Endothelial cell of umbilical vein (primary cell): ENCODE data around the gene FOXN1. TPM values are rescaled to one million over a fixed set of nuclear protein-coding genes. Genes with fewer than 3 reads are reported as not detected.

Experiments
- BruUV-seq: library from RNA; stranded (reverse); fragments of 400-500 nt; replicated peaks from 2 replicates; lab custom pipeline; 2021; lab: Mats Ljungman, UMichigan
- CTCF ChIA-PET: fragments of 300-600, 350-600 bp; sonication (Branson Sonifier 250); formaldehyde crosslinking; loops from one replicate; lab custom pipeline; 2021; ENCODE audit warnings: antibody characterized with exemption, inconsistent platforms; lab: Charles Lee
- POLR2A ChIA-PET: fragments of 300-600, 350-600 bp; sonication (Branson Sonifier 250); formaldehyde crosslinking; loops from one replicate; lab custom pipeline; 2021; ENCODE audit warnings: antibody characterized with exemption, inconsistent platforms; lab: Charles Lee
- DNase-seq: peaks from one replicate; pipeline ENCODE4 v3.0.0-alpha.2; 2011; ENCODE audit warnings: low read depth, low spot score
- FAIRE-seq: peaks from 2 replicates; lab custom pipeline; 2011; peaks lifted over from hg19 to GRCh38; lab: Jason Lieb, UNC
- H2AFZ ChIP-seq: 2 replicates; pipeline ENCODE4 v1.6.0; 2012; ENCODE audit warnings: low read depth, low read length, control low read depth, inconsistent platforms
- H3K27ac ChIP-seq: 2 replicates; pipeline ENCODE4 v1.5.1; 2011; ENCODE audit warnings: low read depth, mild to moderate bottlenecking, control low read depth, low read length, moderate library complexity; ENCODE audit not compliant: insufficient read depth
- H3K27me3 ChIP-seq, 2 experiments: 2 replicates each; pipeline versions ENCODE4 v1.6.0 to v1.6.1; 2011; ENCODE audit warnings: low read length in 2 of 2, mixed read lengths in 1 of 2; ENCODE audit not compliant: control insufficient read depth in 2 of 2, insufficient read depth in 2 of 2
- H3K36me3 ChIP-seq, 2 experiments: 2 replicates in 1 of 2; 3 replicates in 1 of 2; pipeline ENCODE4 v1.5.1; 2011; ENCODE audit warnings: low read length in 2 of 2, mild to moderate bottlenecking in 1 of 2, moderate library complexity in 1 of 2; ENCODE audit not compliant: control insufficient read depth in 2 of 2, insufficient read depth in 2 of 2; ENCODE audit errors: extremely low read depth in 1 of 2
- H3K4me1 ChIP-seq: 3 replicates; pipeline ENCODE4 v1.5.1; 2011; ENCODE audit warnings: mild to moderate bottlenecking, low read length; ENCODE audit not compliant: control insufficient read depth, insufficient read depth; ENCODE audit errors: extremely low read depth
- H3K4me2 ChIP-seq: 2 replicates; pipeline ENCODE4 v1.6.1; 2011; ENCODE audit warnings: low read length, control low read depth, mixed read lengths; ENCODE audit not compliant: insufficient read depth
- H3K4me3 ChIP-seq, 3 experiments: fragments of 200-600 bp in 1 of 3; sonication (generic), shearing (Covaris generic) in 1 of 3; replicated peaks in 1 of 3; 2 replicates each; pipeline ENCODE4 v1.5.1; 2011 to 2016; ENCODE audit warnings: control low read depth in 3 of 3, low read length in 3 of 3, mild to moderate bottlenecking in 2 of 3, inconsistent platforms in 1 of 3, low read depth in 1 of 3, moderate library complexity in 1 of 3; ENCODE audit not compliant: insufficient read depth in 1 of 3
- H3K79me2 ChIP-seq: 2 replicates; pipeline ENCODE4 v1.6.0; 2012; ENCODE audit warnings: low read length, inconsistent platforms; ENCODE audit not compliant: control insufficient read depth, insufficient read depth
- H3K9ac ChIP-seq: replicated peaks from 2 replicates; pipeline ENCODE3; 2011; ENCODE audit warnings: low read length, control low read depth; ENCODE audit not compliant: insufficient read depth; ENCODE audit errors: extremely low read depth
- H3K9me1 ChIP-seq: replicated peaks from 3 replicates; pipeline ENCODE4 v1.6.0; 2011; ENCODE audit warnings: mild to moderate bottlenecking, low read length; ENCODE audit not compliant: control insufficient read depth, insufficient read depth; ENCODE audit errors: extremely low read depth
- H3K9me3 ChIP-seq: replicated peaks from 2 replicates; pipeline ENCODE4 v1.5.1; 2012; ENCODE audit warnings: low read length, inconsistent platforms; ENCODE audit not compliant: control insufficient read depth, insufficient read depth
- H4K20me1 ChIP-seq: replicated peaks from 2 replicates; pipeline ENCODE3; 2011; ENCODE audit warnings: mild to moderate bottlenecking, low read length; ENCODE audit not compliant: control insufficient read depth, insufficient read depth; ENCODE audit errors: extremely low read depth
- CTCF ChIP-seq, 2 donors: IDR thresholded peaks; 1 replicate in 1 of 2; 2 replicates in 1 of 2; pipeline ENCODE4 v1.5.1; 2011; ENCODE audit warnings: low read length in 2 of 2, mild to moderate bottlenecking in 2 of 2, moderate library complexity in 2 of 2, control low read depth in 1 of 2, inconsistent platforms in 1 of 2, low read depth in 1 of 2; ENCODE audit not compliant: insufficient read depth in 1 of 2; ENCODE audit errors: extremely low read depth in 1 of 2
- EZH2 ChIP-seq: IDR thresholded peaks from 2 replicates; pipeline ENCODE4 v1.6.1; 2012; ENCODE audit warnings: borderline replicate concordance, low read depth, mild to moderate bottlenecking, moderate library complexity, low read length, inconsistent platforms; ENCODE audit not compliant: severe bottlenecking
- FOS ChIP-seq: IDR thresholded peaks from 2 replicates; pipeline ENCODE4 v1.6.1; 2011; ENCODE audit warnings: mild to moderate bottlenecking, low read length, moderate library complexity, borderline replicate concordance; ENCODE audit not compliant: insufficient read depth
- GATA2 ChIP-seq: IDR thresholded peaks from 2 replicates; pipeline ENCODE4 v1.7.0; 2011; ENCODE audit warnings: low read depth, mild to moderate bottlenecking, moderate library complexity, mixed read lengths, low read length; ENCODE audit not compliant: insufficient read length, insufficient read depth
- JUN ChIP-seq: IDR thresholded peaks from 2 replicates; pipeline ENCODE4 v1.6.1; 2011; ENCODE audit warnings: borderline replicate concordance, low read depth; ENCODE audit not compliant: insufficient read length, insufficient read depth
- MAX ChIP-seq: IDR thresholded peaks from 2 replicates; pipeline ENCODE4 v1.6.1; 2011; ENCODE audit not compliant: insufficient read depth, insufficient read length
- MYC ChIP-seq: IDR thresholded peaks from one replicate; pipeline ENCODE4 v1.6.1; 2011; ENCODE audit warnings: mild to moderate bottlenecking, low read depth, low read length
- POLR2A ChIP-seq: IDR thresholded peaks from 2 replicates; pipeline ENCODE4 v1.6.1; 2012; ENCODE audit warnings: low read depth, mild to moderate bottlenecking, control low read depth, low read length
- POLR2AphosphoS5 ChIP-seq: IDR thresholded peaks from 2 replicates; pipeline ENCODE4 v1.6.1; 2012; ENCODE audit warnings: low read depth, mild to moderate bottlenecking, control low read depth, low read length, moderate library complexity; ENCODE audit not compliant: insufficient read depth
- dilution Hi-C: fragments of 300-500 bp; cut with MboI; formaldehyde crosslinking; loops from one replicate; pipeline ENCODE4 v1.15.0; 2019; ENCODE audit warnings: low sequenced_read_pairs; ENCODE audit not compliant: extremely low pct_ligation_motif_present
- intact Hi-C: fragments of 100-400 bp; cut with micrococcal nuclease; formaldehyde crosslinking; loops from one replicate; pipeline ENCODE4 v1.10.0; 2022
- polyA plus RNA-seq, 4 experiments: library from polyadenylated mRNA; depleted of rRNA in 3 of 4; stranded (reverse) in 3 of 4; unstranded in 1 of 4; fragments of >200 nt; gene quantifications; 2 replicates each; pipeline versions ENCODE4 v1.2.1 to v1.2.3, GENCODE V29; 2011 to 2012; ENCODE audit warnings: missing spikeins in 1 of 4
- total RNA-seq: library from RNA; stranded (reverse); gene quantifications from 2 replicates; pipeline ENCODE4 v1.2.3, GENCODE V29; 2021

Gene FOXN1
- total and polyA plus RNA-seq, 2 donors (not counting 3 experiments of a cell fraction or from before 2014, with no cell fraction given) = not detected

DNA sequence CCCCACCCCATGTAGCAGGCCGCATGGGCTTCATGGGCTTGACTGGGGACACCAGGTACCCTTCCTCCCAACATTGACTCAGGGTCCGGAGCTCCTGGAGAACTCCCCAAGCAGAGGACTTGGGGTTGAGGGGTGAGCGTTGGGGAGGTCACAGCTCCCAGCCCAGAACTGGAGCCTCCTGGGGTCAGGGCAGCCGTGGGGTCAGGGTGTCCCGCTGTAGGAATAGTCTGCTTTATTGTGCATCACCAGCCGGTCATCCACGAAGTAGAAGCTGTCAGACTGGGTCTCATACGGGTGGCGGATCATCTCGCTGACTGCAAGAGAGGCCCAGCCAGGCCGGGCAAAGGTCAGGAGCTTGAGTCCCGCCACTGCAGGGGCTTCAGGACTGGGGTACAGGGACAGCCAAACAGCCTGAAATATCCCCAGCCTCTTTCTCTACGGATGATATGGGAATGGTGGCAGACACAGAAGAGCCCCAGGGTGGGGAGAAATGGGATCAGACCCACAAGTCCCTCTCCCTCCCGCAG, 41.0 kb downstream of the FOXN1 start:
- DNase-seq (no peak), FAIRE-seq (no peak)
- dilution Hi-C loops (no loop called here), intact Hi-C loops (no loop called here)
- H4K20me1 ChIP-seq = no peaks in the 10 kb centered on the region
- POLR2A ChIA-PET = no interaction called here
- no peak overlapping the region for H3K4me2 ChIP-seq
- no peak overlapping the region for H3K9ac ChIP-seq
- no peak for TF ChIP-seq MYC
- no peak for TF ChIP-seq CTCF (IDR thresholded peaks at IDR 0.05; ENCODE audit: extremely low read depth in 1 of 2, insufficient read depth in 1 of 2, low read depth in 1 of 2, low read length in 2 of 2)
- no peak for TF ChIP-seq FOS
- no peak for TF ChIP-seq EZH2
- TF ChIP-seq JUN = no peak
- TF ChIP-seq MAX = no peak
- no peak for TF ChIP-seq GATA2
- TF ChIP-seq POLR2A = no peak
- no peak for TF ChIP-seq POLR2AphosphoS5
- BruUV-seq = no TSS peak
- H2AFZ ChIP-seq = no peak overlapping the region
- peaks cover 0 to 10% of the 10 kb centered on the region in 2 experiments for H3K36me3 ChIP-seq
- CTCF ChIA-PET = interaction anchor here (1.0 to 3.9 kb wide), 6 partner anchors 12 to 66 kb away, joined by 3 to 16 read pairs (median 7); partner anchors contain the start of gene PIGS
- peaks cover 6% of the 10 kb centered on the region for H3K4me1 ChIP-seq
- no peaks in the 10 kb centered on the region for H3K79me2 ChIP-seq
- no peaks in the 10 kb centered on the region for H3K27me3 ChIP-seq
- no peak overlapping the region for H3K27ac ChIP-seq
- H3K4me3 ChIP-seq = no peak overlapping the region
- no peaks in the 10 kb centered on the region for H3K9me3 ChIP-seq
- H3K9me1 ChIP-seq = no peaks in the 10 kb centered on the region
